ENCODE data around the gene CELF4.

DNA sequence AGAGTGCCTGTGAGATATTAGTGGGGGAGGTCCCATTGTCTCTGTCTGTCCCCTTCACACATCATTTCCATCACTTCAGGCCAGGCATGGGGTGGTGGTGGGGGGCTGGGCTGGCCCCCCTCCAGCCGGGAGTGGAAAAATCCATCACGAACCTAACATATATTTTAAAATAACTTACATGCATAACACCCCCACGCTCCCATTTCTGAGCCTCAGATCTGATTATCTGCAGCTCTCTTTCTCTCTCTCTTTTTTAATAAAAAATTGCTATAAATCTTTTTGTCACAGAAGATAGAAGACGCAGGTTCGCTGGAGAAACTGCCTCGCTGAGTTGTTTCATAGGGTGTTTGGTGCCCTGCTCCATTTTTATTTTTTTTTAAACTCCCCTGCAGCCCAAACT is 159.8 kb downstream of the CELF4 start:
- TF ChIP-seq POLR2A (IDR thresholded peaks at IDR 0.05; ENCODE audit: low read depth, low read length) (no peak), POLR2AphosphoS5 (IDR thresholded peaks at IDR 0.05; ENCODE audit: low read depth, low read length) (no peak), TAF1 (IDR thresholded peaks at IDR 0.05; ENCODE audit: low read depth, low read length) (no peak)

All from GM12891 (cell line).